HAP-1 (cell line): ENCODE measurements around the gene ARFRP1.
"Not testable (repeated sequence)": the region's sequence is repeated elsewhere in the genome, so short reads cannot be mapped to it uniquely, and the experiment has no call there.

ENCODE experiments used
- DNase-seq, 2 experiments: peaks; one replicate each; pipeline ENCODE4 v3.0.0-alpha.2; 2016 to 2020; ENCODE audit warnings: low spot score in 2 of 2
- H3K27me3 ChIP-seq: fragments of 250-450 bp; sonication (Bioruptor Pico); 2 replicates; pipeline ENCODE4 v1.5.1; 2020; ENCODE audit warnings: low read depth, mild to moderate bottlenecking, moderate library complexity
- H3K36me3 ChIP-seq: fragments of 250-450 bp; sonication (Bioruptor Pico); replicated peaks from 2 replicates; pipeline ENCODE4 v1.5.1; 2020; ENCODE audit warnings: mild to moderate bottlenecking
- H3K4me1 ChIP-seq: fragments of 250-450 bp; sonication (Bioruptor Pico); 2 replicates; pipeline ENCODE4 v1.5.1; 2020; ENCODE audit warnings: mild to moderate bottlenecking
- H3K4me3 ChIP-seq: fragments of 250-450 bp; sonication (Bioruptor Pico); 2 replicates; pipeline ENCODE4 v1.5.1; 2020; ENCODE audit warnings: mild to moderate bottlenecking, moderate library complexity
- H3K9me3 ChIP-seq: fragments of 250-450 bp; sonication (Bioruptor Pico); 2 replicates; pipeline ENCODE4 v1.5.1; 2020; ENCODE audit warnings: mild to moderate bottlenecking, moderate library complexity
- in situ Hi-C: fragments of 300-500 bp; cut with MboI; formaldehyde crosslinking; loops from 3 replicates; pipeline ENCODE4 v1.14.3; 2020; ENCODE audit warnings: low sequenced_read_pairs, inconsistent platforms, mixed read lengths

The ARFRP1 gene

GRCh38 chr20:63663332-63664066 is 44.3 kb downstream of the ARFRP1 start:
- Histone ChIP-seq H3K27me3 (no peaks in the 10 kb centered on the region), H3K36me3 (peaks cover 43% of the 10 kb centered on the region), H3K4me1 (0 out of 2 replicates have a peak, but pooled peaks cover 2% of the 10 kb centered on the region), H3K4me3 (no peak overlapping the region), H3K9me3 (no peaks in the 10 kb centered on the region)
- DNase-seq: no peak
- in situ Hi-C loops: no loop called here

GRCh38 chr20:63662813-63663189 is 45.0 kb downstream of the ARFRP1 start:
- DNase-seq: no peak
- Histone ChIP-seq H3K4me1 (0 out of 2 replicates have a peak, but pooled peaks cover 2% of the 10 kb centered on the region), H3K27me3 (no peaks in the 10 kb centered on the region), H3K36me3 (peaks cover 41% of the 10 kb centered on the region), H3K4me3 (no peak overlapping the region), H3K9me3 (no peaks in the 10 kb centered on the region)
- in situ Hi-C loops: no loop called here

DNA sequence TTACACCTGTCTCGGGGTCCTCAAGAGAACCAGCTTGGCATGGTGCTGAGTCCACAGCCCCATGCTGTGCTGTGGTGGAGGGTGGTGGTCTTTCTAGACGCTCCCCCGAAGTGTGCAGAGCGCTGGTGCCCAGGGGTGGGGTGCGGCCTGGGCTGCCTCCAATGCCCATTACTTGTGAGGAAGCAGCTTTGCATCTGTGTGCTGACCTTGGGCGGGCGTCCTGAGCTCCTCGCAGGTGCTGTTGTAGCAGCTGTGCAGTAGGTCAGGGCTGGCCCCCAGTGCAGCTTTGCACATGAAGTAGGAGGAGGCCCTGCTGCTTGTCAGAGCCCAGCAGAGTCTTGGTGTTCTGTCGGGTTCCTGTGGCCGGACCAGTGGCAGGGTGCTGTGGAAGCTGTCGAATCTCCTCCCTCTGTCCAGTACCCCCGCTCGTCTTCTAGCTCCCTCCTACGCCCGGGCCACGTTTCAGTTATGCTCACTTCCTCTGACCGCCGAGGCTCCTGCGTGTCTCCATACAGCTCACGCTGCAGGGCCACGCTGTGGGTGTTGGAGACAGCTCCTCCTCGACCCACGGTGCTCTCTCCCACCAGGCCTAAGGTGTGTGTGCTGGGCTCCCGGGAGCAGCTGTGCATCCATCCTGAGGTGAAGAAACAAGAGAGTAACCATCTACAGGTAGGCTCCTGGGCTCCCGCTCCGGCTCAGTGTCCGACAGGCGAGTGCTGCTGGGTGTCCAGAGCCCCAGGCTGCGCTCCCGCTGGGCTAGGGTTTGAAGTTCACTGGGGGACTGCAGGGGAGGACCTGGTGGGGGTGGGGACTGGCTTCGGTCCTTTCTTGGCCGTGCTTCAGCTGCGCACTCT is 45.6 kb downstream of the ARFRP1 start:
- Histone ChIP-seq H3K27me3 (no peaks in the 10 kb centered on the region), H3K4me1 (peaks cover 5% of the 10 kb centered on the region; the same call in 1 of the 2 replicates), H3K9me3 (no peaks in the 10 kb centered on the region), H3K4me3 (no peak overlapping the region), H3K36me3 (peaks cover 36% of the 10 kb centered on the region)
- in situ Hi-C loops: no loop called here
- no peak for DNase-seq

- in situ Hi-C loops: no loop called here
- H3K4me1 ChIP-seq: peaks cover 8% of the 10 kb centered on the region; the same call in 1 of the 2 replicates
- H3K36me3 ChIP-seq: peaks cover 29% of the 10 kb centered on the region
- no peaks in the 10 kb centered on the region for H3K9me3 ChIP-seq
- no peak overlapping the region for H3K4me3 ChIP-seq
- no peaks in the 10 kb centered on the region for H3K27me3 ChIP-seq
- DNase-seq: no peak
Measured at GRCh38 chr20:63661108-63661507, 46.7 kb downstream of the ARFRP1 start.

DNA sequence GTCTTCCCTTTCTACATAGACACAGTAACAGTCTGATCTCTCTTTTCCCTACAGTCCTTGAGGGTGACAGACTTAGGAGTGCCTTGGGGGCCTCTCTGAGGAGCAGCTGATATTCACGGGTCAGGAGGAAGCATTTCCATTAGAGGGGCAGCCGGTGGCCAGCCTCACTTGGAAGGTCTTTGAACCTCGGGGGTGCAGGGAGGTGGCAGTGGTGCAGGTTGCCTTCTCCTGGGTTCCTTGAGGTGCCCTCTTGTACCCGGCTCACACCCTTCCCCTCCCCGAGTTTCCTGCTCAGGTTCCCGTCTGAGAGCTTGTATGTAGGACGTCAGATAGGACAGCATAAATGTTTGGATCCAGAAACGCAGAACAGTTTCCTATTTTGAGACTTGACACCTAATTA is 47.2 kb downstream of the ARFRP1 start:
- Histone ChIP-seq H3K9me3 (no peaks in the 10 kb centered on the region), H3K4me1 (peaks cover 8% of the 10 kb centered on the region; the same call in 1 of the 2 replicates), H3K4me3 (no peak overlapping the region), H3K36me3 (peaks cover 26% of the 10 kb centered on the region), H3K27me3 (no peaks in the 10 kb centered on the region)
- no peak for DNase-seq
- in situ Hi-C loops: no loop called here

DNA sequence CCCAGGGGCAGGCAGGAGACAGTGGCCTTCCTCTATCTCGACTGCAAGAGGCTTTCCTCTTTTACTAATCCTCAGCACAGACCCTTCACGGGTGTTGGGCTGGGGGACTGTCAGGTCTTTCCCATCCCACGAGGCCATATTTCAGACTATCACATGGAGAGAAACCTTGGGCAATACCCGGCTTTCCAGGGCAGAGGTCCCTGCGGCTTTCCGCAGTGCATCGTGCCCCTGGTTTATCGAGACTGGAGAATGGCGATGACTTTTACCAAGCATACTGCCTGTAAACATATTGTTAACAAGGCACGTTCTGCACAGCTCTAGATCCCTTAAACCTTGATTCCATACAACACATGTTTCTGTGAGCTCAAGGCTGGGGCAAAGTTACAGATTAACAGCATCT is 47.6 kb downstream of the ARFRP1 start:
- H3K36me3 ChIP-seq: peaks cover 24% of the 10 kb centered on the region
- in situ Hi-C loops, H3K4me1 ChIP-seq, H3K4me3 ChIP-seq, H3K27me3 ChIP-seq, DNase-seq, H3K9me3 ChIP-seq: not testable (repeated sequence)

DNA sequence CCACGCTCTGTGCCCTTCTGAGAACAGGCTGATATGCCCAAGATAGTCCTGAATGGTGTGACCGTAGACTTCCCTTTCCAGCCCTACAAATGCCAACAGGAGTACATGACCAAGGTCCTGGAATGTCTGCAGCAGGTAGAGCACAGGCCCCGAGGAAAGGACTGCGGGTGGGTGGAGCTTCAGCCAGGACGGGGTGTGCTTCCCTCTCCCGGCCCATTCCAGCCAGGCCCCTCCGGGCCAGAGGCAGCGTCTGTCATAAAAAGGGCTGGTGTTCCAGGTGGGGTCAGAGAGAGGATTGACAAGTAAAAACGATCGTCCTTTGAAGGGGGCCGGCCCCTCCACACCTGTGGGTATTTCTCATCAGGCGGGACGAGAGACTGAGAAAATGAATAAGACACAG is 48.4 kb downstream of the ARFRP1 start:
- in situ Hi-C loops: no loop called here
- peaks cover 8% of the 10 kb centered on the region for H3K4me1 ChIP-seq
- DNase-seq: no peak
- peak overlapping the region; percentile 96 for H3K4me3 ChIP-seq
- no peaks in the 10 kb centered on the region for H3K9me3 ChIP-seq
- H3K36me3 ChIP-seq: peaks cover 23% of the 10 kb centered on the region
- no peaks in the 10 kb centered on the region for H3K27me3 ChIP-seq

DNA sequence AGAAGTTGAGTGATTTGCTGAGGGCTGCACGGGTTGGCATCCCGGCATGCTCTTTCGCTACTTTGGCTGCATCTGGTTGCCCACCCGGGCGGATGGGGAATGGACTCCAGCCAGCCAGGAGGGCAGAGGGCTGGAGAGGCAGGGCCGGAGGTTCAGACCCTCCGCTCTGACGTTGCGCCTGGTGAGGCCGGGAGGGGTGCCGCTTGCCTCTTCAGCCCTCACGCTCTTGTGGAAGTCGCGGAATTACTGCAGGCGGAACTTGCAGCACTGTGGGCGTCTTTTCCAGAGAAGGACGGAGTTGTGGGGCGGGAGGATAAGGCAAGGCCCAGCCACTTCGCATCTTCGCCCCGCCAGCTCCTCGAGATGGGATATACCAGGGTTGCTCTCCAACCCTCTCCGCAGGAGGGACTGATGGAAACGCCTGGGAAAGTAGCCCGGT is 49.0 kb downstream of the ARFRP1 start:
- Histone ChIP-seq H3K9me3 (no peaks in the 10 kb centered on the region), H3K4me3 (peak overlapping the region; percentile 96), H3K27me3 (no peaks in the 10 kb centered on the region), H3K4me1 (peaks cover 14% of the 10 kb centered on the region), H3K36me3 (peaks cover 20% of the 10 kb centered on the region)
- peak in 1 of 2 experiments; percentile 37 for DNase-seq
- in situ Hi-C loops: no loop called here

DNA sequence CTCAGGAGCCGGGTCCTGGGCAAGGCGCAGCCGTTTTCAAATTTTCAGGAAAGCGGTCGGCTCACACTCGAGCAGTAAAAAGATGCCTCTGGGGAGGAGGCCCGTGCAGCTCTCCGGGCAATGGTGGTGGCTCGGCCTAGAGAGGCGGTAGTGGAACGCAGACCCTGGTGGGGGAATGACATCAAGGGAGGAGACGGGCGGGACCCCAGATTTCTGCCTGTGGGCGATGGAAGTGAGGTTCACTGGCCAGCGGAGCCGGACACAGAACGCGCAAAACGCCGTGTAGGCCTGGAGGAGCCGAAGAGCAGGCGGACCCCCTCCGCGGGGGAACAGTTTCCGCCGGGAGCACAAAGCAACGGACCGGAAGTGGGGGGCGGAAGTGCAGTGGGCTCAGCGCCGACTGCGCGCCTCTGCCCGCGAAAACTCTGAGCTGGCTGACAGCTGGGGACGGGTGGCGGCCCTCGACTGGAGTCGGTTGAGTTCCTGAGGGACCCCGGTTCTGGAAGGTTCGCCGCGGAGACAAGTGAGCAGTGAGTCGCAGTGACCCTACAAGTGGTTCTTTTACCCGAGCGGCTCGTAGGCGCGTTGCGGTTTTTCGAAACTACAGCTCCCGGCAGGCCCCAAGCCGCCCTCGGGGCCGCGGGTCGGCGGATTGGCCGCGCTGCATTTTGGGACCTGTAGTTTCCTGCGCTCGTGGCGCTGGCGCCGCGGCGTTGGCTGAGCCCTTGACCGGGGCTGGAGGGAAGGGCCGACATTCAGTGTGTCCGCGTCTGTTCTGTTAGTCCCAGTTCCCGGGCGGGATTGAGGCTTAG is 49.6 kb downstream of the ARFRP1 start, which contains the start of gene RTEL1:
Gene RTEL1 (plus strand): TSS at position 376 of the 812 bp plus-strand sequence. CDS start 1,091 bp downstream, outside the sequence.
- H3K36me3 ChIP-seq: peaks cover 14% of the 10 kb centered on the region
- in situ Hi-C loops: no loop called here
- H3K27me3 ChIP-seq: no peaks in the 10 kb centered on the region
- H3K9me3 ChIP-seq: no peaks in the 10 kb centered on the region
- DNase-seq: peak; percentile 89 to 92
- H3K4me1 ChIP-seq: peaks cover 15% of the 10 kb centered on the region
- H3K4me3 ChIP-seq: peak within 1 kb of the TSS; percentile 96

GRCh38 chr20:63657260-63657936 is 50.4 kb downstream of the ARFRP1 start:
- H3K4me3 ChIP-seq: peak overlapping the region; percentile 96

DNA sequence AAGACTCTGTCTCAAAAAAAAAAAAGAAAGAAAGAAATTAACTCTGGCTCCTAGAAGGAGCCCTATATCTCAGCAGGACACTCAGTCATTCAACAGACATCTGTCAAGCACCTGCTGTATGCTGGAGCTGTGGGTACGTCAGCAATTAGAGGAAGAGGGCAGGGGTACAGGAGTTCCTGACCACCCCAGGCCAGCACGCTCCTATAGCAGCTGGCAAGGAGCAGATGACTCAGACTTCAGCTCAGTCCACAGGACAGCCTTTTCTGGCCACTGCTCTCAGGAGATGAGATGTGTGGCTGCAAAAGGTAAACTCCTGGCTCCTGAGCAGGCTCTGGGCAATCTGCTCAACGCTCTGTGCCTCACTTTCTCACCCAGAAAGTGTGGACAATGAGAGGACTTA is 51.3 kb downstream of the ARFRP1 start:
- Histone ChIP-seq H3K9me3 (no peaks in the 10 kb centered on the region), H3K36me3 (peaks cover 4% of the 10 kb centered on the region), H3K4me1 (peaks cover 18% of the 10 kb centered on the region), H3K27me3 (no peaks in the 10 kb centered on the region), H3K4me3 (no peak overlapping the region)
- in situ Hi-C loops: no loop called here
- no peak for DNase-seq

More at GRCh38 chr20:63657260-63657936, 50.4 kb downstream of the ARFRP1 start:
- H3K9me3 ChIP-seq: no peaks in the 10 kb centered on the region
- in situ Hi-C loops: no loop called here
- H3K4me1 ChIP-seq: peaks cover 15% of the 10 kb centered on the region
- peak in 1 of 2 experiments; percentile 28 for DNase-seq
- H3K27me3 ChIP-seq: no peaks in the 10 kb centered on the region
- peaks cover 11% of the 10 kb centered on the region for H3K36me3 ChIP-seq

GRCh38 chr20:63655249-63655648 is 52.5 kb downstream of the ARFRP1 start:
- H3K27me3 ChIP-seq: no peaks in the 10 kb centered on the region
- H3K9me3 ChIP-seq: no peaks in the 10 kb centered on the region
- in situ Hi-C loops: no loop called here
- DNase-seq: no peak
- peaks cover 18% of the 10 kb centered on the region for H3K4me1 ChIP-seq
- no peak overlapping the region for H3K4me3 ChIP-seq
- no peaks in the 10 kb centered on the region for H3K36me3 ChIP-seq
